Prostate gland (tissue), 2 donors: Measurements from ENCODE around the gene ALOX12.

Source experiments
- CTCF ChIP-seq, 4 experiments: fragments of 200-600 bp in 2 of 4; fragments of 450-650 bp in 2 of 4; sonication (generic) in 2 of 4; IDR thresholded peaks; 1 replicate in 3 of 4; 2 replicates in 1 of 4; pipeline ENCODE4 v1.5.1; 2016 to 2019; ENCODE audit warnings: antibody characterized with exemption in 4 of 4, mild to moderate bottlenecking in 2 of 4, moderate library complexity in 2 of 4
- POLR2A ChIP-seq: fragments of 450-650 bp; IDR thresholded peaks from one replicate; pipeline ENCODE4 v1.6.1; 2016; ENCODE audit warnings: antibody characterized with exemption, mild to moderate bottlenecking

- peak; percentile 59 to 97 (median 92) for TF ChIP-seq CTCF (IDR thresholded peaks at IDR 0.05)
- no peak for TF ChIP-seq POLR2A
Observed at GRCh38 chr17:7045492-7046126, 49.8 kb downstream of the ALOX12 start.
